SK-N-MC (cell line): ENCODE measurements around the gene C12orf54.

Experiments used
- EZH2 ChIP-seq: fragments of 200-600 bp; sonication (generic); IDR thresholded peaks from one replicate; pipeline ENCODE4 v1.6.1; 2017; ENCODE audit warnings: antibody characterized with exemption
- FOXP2 ChIP-seq: optimal IDR thresholded peaks from 2 replicates; pipeline ENCODE3; 2011; ENCODE audit warnings: mild to moderate bottlenecking, moderate library complexity; ENCODE audit not compliant: insufficient read depth; ENCODE audit errors: extremely low read length, control extremely low read depth
- POLR2AphosphoS5 ChIP-seq: IDR thresholded peaks from 2 replicates; pipeline ENCODE4 v1.6.1; 2012; ENCODE audit warnings: mild to moderate bottlenecking, low read depth, low read length, borderline replicate concordance

DNA sequence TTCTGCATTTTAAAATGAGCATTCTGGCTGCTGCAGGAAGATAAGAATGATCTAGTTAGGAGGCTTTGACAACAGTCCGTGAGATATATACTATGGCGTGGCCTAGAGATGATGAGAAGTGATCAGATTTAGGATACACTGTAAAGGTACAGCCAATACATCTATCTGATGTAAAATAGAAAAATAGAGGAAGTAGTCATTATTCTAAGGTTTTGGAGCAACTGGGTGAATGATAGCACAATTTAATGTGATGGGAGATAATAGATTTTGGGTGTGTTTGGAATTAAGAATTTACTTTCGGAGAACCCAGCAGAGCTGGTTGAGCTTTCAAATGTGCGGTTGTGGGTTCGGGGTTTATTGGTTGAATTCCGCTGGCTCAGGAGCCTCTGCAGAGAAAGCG lies 10.0 kb upstream of the C12orf54 start, which contains the start of gene ANP32D:
- TF ChIP-seq EZH2 (no peak), POLR2AphosphoS5 (no peak), FOXP2 (no peak)
